GM18499 (cell line): ENCODE measurements around the gene NAA35.
"Not testable (repeated sequence)": the region's sequence is repeated elsewhere in the genome, so short reads cannot be mapped to it uniquely, and the experiment has no call there.

ENCODE experiments used
- ATAC-seq: cut with Tn5 transposase; IDR thresholded peaks from one replicate; pipeline ENCODE4 v1.9.1; 2021; ENCODE audit warnings: moderate number of reproducible peaks; ENCODE audit not compliant: insufficient read depth, unreplicated experiment

Gene NAA35

DNA sequence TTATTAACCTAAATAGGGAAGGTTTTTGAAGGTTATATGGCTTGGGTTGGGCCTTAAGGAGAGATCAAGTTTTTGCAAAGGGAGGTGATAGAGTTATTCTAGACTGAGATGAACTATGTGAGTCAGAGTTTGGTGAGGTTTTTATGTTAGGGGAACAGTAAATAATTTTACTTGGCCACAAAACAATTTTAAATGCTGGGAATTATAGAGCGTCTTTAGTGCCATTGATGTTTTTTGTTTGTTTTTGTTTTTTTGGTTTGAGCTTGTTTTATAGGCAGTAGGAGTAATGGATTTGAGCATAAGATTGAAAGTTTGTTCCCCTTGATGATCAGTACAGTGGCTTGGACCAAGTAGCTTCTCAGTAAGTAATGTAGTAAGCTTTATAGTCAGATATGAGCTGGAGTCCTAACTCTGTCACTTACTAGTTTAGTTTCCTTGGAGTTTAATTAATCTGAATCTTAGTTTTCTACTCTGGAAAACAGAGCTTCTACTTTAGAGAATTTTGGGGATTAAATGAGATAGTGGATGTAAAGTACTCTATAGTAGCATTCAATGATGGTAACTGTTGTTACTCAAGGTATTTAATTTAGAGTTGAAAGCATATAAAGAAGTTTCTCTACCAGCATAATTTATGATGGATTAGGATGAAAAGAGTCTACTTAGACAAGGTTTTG is 2.9 kb downstream of the NAA35 start:
- ATAC-seq, result no peak

GRCh38 chr9:85944672-85945071 is 3.7 kb downstream of the NAA35 start:
- no peak for ATAC-seq

GRCh38 chr9:85949586-85950335 is 8.8 kb downstream of the NAA35 start:
- no peak for ATAC-seq

DNA sequence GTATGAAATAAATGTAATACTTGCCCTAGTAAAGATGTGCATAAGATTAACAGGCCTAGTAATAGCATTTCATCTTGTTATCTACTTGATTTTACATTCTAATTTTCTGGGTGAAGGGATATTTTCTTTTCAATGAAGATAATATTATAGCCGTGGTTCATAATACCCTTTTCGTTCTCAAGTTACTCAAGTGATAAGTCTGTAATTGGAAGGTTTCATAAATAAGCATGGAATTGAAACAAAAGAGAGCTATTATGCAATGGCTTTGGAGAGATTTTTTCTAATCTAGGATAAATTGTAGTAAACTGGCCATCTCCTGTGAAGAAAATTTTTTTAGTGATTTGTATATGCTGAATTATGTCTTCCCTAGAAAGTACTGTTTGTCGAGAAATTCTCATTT is 19.0 kb downstream of the NAA35 start:
- no peak for ATAC-seq

DNA sequence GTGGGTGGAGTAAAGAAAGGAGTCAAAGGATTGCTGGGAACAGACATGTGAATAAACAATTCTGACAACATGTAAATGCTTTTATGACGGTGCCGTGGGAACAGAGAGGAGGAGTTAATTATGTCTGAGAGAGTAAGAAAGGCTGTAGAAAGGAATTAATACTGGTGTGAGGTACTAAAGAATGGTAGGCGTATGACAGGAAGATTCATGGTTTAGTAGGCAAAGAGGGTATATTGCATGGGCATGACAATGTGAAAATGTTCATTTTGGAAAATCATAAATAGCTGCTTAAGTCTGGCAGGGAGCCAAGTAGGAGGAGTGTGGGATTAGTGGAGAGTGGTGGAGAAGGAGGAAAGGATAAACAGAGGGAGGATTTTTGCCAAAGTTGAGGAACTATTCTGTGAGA is 19.7 kb downstream of the NAA35 start:
- no peak for ATAC-seq

- no peak for ATAC-seq
Observed at GRCh38 chr9:85964526-85964925, 23.6 kb downstream of the NAA35 start.

- ATAC-seq, result no peak
Observed at GRCh38 chr9:85964949-85965348, 24.0 kb downstream of the NAA35 start.

DNA sequence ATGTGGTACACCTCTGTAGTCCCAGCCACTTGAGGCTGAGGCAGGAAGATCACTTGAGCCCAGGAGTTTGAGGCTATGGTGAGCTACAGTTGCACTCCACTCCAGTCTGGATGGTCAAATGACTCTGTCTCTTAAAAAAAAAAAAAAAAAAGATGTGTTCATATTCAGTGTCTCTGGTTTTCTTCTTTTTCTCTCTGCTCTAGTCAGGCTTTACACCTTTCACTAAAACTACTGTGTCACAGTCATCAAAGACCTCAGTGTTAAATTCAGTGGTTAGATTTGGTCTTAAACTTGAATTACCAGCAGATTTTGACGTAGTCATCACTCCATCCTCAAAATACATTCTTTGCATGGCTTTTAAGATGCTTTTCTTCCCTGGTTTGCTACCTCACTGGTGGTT is 28.8 kb downstream of the NAA35 start:
- no peak for ATAC-seq

GRCh38 chr9:85971731-85972130 is 30.8 kb downstream of the NAA35 start:
- no peak for ATAC-seq

GRCh38 chr9:85973238-85973637 is 32.3 kb downstream of the NAA35 start:
- ATAC-seq, result no peak

DNA sequence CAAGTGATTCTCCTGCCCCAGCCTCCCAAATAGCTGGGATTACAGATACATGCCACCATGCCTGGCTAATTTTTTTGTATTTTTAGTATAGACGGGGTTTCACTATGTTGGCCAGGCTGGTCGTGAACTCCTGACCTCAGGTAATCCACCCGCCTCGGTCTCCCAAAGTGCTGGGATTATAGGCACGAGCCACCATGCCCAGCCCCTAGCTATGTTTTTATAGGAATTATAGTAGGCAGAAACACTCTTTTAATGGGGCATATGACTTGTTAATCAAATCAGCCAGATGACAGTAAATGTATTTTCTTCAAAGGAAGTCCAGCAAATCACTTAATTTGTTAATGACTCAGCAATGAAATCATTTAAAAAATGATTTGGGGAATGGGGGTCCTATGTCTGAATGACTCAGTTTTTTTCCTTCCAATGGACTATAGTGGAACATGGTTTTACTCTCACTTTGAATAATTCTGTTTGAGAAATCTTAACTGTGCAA is 33.2 kb downstream of the NAA35 start:
- ATAC-seq, result not testable (repeated sequence)

- ATAC-seq, result no peak
Observed at GRCh38 chr9:85978496-85978895, 37.5 kb downstream of the NAA35 start.

GRCh38 chr9:85981369-85981768 is 40.4 kb downstream of the NAA35 start:
- ATAC-seq, result no peak

GRCh38 chr9:85984457-85984856 is 43.5 kb downstream of the NAA35 start:
- no peak for ATAC-seq

- ATAC-seq, result no peak
Observed at GRCh38 chr9:85987236-85987635, 46.3 kb downstream of the NAA35 start.

DNA sequence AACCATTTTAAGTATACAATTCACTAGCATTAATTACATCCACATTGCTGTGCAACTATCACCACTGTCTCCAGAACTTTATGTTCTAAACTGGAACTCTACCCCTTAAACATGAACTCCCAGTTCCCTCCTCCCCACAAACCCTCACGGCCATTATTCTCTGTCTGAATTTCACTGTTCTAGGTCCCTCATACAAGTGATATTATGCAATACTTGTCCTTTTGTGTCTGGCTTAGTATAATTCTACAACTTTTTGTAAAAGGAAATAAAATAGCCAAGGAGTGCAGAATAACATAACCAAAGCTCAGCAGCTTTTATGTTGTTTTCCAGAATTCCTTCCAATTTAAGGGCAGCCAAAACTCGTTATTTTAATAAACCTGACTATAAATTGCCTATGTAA is 53.2 kb downstream of the NAA35 start:
- no peak for ATAC-seq

- ATAC-seq, result no peak
Observed at GRCh38 chr9:85995097-85995496, 54.2 kb downstream of the NAA35 start.

- no peak for ATAC-seq
Observed at GRCh38 chr9:85995599-85995998, 54.7 kb downstream of the NAA35 start.

- ATAC-seq, result no peak
Observed at GRCh38 chr9:86005253-86005775, 64.4 kb downstream of the NAA35 start.

- no peak for ATAC-seq
Observed at GRCh38 chr9:86009133-86009532, 68.2 kb downstream of the NAA35 start.

DNA sequence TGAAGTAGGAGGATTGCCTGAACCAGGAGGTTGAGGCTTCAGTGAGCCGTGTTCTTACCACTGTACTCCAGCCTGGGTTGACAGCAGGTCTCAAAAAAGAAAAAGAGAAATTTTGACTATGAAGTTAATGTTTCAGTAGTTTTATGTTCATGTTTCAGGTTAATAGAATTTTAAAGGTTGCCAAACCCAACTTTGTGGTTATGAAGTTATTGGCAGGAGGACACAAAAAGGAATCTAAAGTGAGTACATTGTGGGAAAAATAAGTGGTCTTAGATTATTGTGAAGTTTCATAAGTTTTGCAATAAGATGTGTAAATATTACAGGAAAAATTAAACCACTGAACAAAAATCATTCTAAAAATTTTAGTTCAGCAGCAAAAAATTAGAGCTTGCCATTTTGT is 79.8 kb downstream of the NAA35 start:
- ATAC-seq, result no peak

DNA sequence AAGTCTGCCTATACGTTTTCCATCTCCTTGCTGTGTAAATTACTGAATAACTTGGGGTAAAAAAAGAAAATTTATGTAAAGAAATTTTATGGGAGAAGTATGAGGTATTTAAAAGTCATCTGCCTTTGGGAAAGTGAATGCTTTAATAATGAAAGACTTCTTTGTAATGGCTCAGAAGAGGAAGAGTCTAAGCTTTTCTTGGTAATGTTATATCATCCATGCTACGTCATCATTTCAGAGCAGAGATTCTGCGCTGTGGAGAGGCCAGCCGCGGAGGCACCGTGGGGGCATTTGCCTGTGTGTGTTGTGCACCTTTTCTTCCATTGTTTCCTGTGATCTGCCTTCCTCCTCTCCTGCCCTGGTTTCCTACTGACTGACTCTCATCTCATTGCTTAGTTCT is 80.2 kb downstream of the NAA35 start:
- ATAC-seq, result no peak
